HCEC 1CT (cell line): ENCODE results near the gene CHD5.
A peak's percentile ranks its signal among the peaks of the same experiment; 100 is the strongest.

Experiments
- DNase-seq: peaks from one replicate; pipeline ENCODE4 v3.0.0-alpha.2; 2017

The CHD5 gene

DNA sequence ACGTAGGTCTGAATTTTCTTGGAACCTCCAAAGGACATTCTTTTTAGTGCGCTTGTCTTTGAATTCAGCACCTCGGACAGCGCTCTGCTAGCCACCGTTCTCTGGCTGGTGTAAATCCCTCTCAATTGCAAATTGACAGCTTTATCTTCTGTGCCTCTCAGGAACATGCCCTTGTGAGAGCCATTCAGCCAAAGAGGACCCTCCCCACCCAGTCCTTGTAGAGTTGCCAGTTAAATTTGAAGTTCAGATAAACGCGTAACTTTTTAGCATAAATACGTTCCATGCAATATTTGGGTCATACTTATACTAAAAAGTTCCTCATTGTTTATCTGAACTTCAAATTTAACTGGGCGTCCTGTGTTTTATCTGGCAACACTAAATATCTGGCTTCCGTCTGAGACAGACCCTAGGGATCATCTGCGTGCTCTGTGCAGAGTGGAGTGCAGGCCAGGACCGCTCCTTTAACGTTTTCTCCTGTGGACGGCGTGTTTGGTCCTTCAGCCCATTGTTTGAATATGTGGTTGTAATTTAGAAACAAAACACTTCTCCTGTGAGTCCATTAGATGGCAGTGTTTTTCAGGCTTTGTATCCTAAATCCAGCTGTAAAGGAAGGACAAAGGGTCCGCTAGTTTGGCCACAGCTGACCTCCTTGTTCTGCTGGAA is 127.4 kb downstream of the CHD5 start:
- peak; percentile 45 for DNase-seq
